ENCODE results near the gene ERC2.

Gene ERC2

GRCh38 chr3:55904716-55905115 lies 563.6 kb downstream of the ERC2 start:
- H3K9me3 ChIP-seq (ENCODE audit: low read length), result no peaks in the 10 kb centered on the region
- no peak overlapping the region for H3K4me2 ChIP-seq (ENCODE audit: low read length)
- H4K20me1 ChIP-seq (ENCODE audit: insufficient read depth, low read length), result no peaks in the 10 kb centered on the region
- no peak for TF ChIP-seq EZH2 (IDR thresholded peaks at IDR 0.05; ENCODE audit: borderline replicate concordance, low read length)
- TF ChIP-seq CTCF (IDR thresholded peaks at IDR 0.05; ENCODE audit: low read length), result no peak
- H3K9ac ChIP-seq (ENCODE audit: low read length), result no peak overlapping the region
- H3K36me3 ChIP-seq (ENCODE audit: insufficient read depth, low read length), result no peaks in the 10 kb centered on the region
- no peak overlapping the region for H3K4me3 ChIP-seq (ENCODE audit: low read depth, low read length, poor library complexity, severe bottlenecking)
- H3K27me3 ChIP-seq (ENCODE audit: insufficient read depth, low read length), result no peaks in the 10 kb centered on the region
- no peak overlapping the region for H3K27ac ChIP-seq (ENCODE audit: low read depth, low read length, poor library complexity, severe bottlenecking)
- H3K9me2 ChIP-seq (ENCODE audit: low read depth, low read length), result no peaks in the 10 kb centered on the region
- no peak overlapping the region for H2AFZ ChIP-seq (ENCODE audit: low read length)
- H3K4me1 ChIP-seq (ENCODE audit: insufficient read depth, low read length, severe bottlenecking), result no peaks in the 10 kb centered on the region
- no peaks in the 10 kb centered on the region for H3F3A ChIP-seq (ENCODE audit: insufficient read depth, low read length)
- H3K79me2 ChIP-seq (ENCODE audit: insufficient read depth, low read length), result no peaks in the 10 kb centered on the region

GRCh38 chr3:55903680-55904079 lies 564.6 kb downstream of the ERC2 start:
- Histone ChIP-seq H4K20me1 (ENCODE audit: insufficient read depth, low read length) (no peaks in the 10 kb centered on the region), H3F3A (ENCODE audit: insufficient read depth, low read length) (no peaks in the 10 kb centered on the region), H2AFZ (ENCODE audit: low read length) (no peak overlapping the region), H3K36me3 (ENCODE audit: insufficient read depth, low read length) (no peaks in the 10 kb centered on the region), H3K9ac (ENCODE audit: low read length) (no peak overlapping the region), H3K27ac (ENCODE audit: low read depth, low read length, poor library complexity, severe bottlenecking) (no peak overlapping the region), H3K27me3 (ENCODE audit: insufficient read depth, low read length) (no peaks in the 10 kb centered on the region), H3K9me3 (ENCODE audit: low read length) (no peaks in the 10 kb centered on the region), H3K4me2 (ENCODE audit: low read length) (no peak overlapping the region), H3K9me2 (ENCODE audit: low read depth, low read length) (no peaks in the 10 kb centered on the region), H3K4me3 (ENCODE audit: low read depth, low read length, poor library complexity, severe bottlenecking) (no peak overlapping the region), H3K4me1 (ENCODE audit: insufficient read depth, low read length, severe bottlenecking) (no peaks in the 10 kb centered on the region), H3K79me2 (ENCODE audit: insufficient read depth, low read length) (no peaks in the 10 kb centered on the region)
- TF ChIP-seq CTCF (IDR thresholded peaks at IDR 0.05; ENCODE audit: low read length) (no peak), EZH2 (IDR thresholded peaks at IDR 0.05; ENCODE audit: borderline replicate concordance, low read length) (no peak)

- H3K79me2 ChIP-seq (ENCODE audit: insufficient read depth, low read length), result no peaks in the 10 kb centered on the region
- no peak overlapping the region for H2AFZ ChIP-seq (ENCODE audit: low read length)
- no peak overlapping the region for H3K9ac ChIP-seq (ENCODE audit: low read length)
- H3F3A ChIP-seq (ENCODE audit: insufficient read depth, low read length), result no peaks in the 10 kb centered on the region
- no peak overlapping the region for H3K27ac ChIP-seq (ENCODE audit: low read depth, low read length, poor library complexity, severe bottlenecking)
- no peaks in the 10 kb centered on the region for H4K20me1 ChIP-seq (ENCODE audit: insufficient read depth, low read length)
- H3K36me3 ChIP-seq (ENCODE audit: insufficient read depth, low read length), result no peaks in the 10 kb centered on the region
- H3K27me3 ChIP-seq (ENCODE audit: insufficient read depth, low read length), result no peaks in the 10 kb centered on the region
- no peak for TF ChIP-seq EZH2 (IDR thresholded peaks at IDR 0.05; ENCODE audit: borderline replicate concordance, low read length)
- TF ChIP-seq CTCF (IDR thresholded peaks at IDR 0.05; ENCODE audit: low read length), result no peak
- H3K4me3 ChIP-seq (ENCODE audit: low read depth, low read length, poor library complexity, severe bottlenecking), result no peak overlapping the region
- no peaks in the 10 kb centered on the region for H3K4me1 ChIP-seq (ENCODE audit: insufficient read depth, low read length, severe bottlenecking)
- H3K4me2 ChIP-seq (ENCODE audit: low read length), result no peak overlapping the region
- no peaks in the 10 kb centered on the region for H3K9me2 ChIP-seq (ENCODE audit: low read depth, low read length)
- no peaks in the 10 kb centered on the region for H3K9me3 ChIP-seq (ENCODE audit: low read length)
These were observed 565.9 kb downstream of the ERC2 start for GRCh38 chr3:55902221-55902900.
